NCI-H345 (cell line): Measurements from ENCODE around the gene SMAD4.
"Not testable (repeated sequence)": the region's sequence is repeated elsewhere in the genome, so short reads cannot be mapped to it uniquely, and the experiment has no call there.

ENCODE experiments used
- DNase-seq: peaks from one replicate; lab custom pipeline; 2025; lab: John Stamatoyannopoulos, UW

Gene SMAD4

DNA sequence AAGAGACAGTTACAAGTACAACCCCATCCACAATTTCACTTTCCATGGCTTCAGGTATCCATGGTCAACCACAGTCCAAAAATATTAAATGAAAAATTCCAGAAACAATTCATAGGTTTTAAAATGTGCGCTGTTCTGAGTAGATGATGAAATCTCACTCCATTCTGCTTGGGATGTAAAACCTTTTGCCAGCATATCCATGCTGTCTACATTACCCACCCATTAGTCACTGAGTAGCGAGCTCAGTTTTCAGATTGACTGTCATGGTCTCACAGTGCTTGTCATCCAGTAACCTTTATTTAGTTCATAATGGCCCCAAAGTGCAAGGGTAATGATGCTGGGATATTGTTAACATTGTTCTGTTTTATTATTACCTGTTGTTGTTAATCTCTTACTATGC is 40.5 kb downstream of the SMAD4 start:
- DNase-seq = no peak

DNA sequence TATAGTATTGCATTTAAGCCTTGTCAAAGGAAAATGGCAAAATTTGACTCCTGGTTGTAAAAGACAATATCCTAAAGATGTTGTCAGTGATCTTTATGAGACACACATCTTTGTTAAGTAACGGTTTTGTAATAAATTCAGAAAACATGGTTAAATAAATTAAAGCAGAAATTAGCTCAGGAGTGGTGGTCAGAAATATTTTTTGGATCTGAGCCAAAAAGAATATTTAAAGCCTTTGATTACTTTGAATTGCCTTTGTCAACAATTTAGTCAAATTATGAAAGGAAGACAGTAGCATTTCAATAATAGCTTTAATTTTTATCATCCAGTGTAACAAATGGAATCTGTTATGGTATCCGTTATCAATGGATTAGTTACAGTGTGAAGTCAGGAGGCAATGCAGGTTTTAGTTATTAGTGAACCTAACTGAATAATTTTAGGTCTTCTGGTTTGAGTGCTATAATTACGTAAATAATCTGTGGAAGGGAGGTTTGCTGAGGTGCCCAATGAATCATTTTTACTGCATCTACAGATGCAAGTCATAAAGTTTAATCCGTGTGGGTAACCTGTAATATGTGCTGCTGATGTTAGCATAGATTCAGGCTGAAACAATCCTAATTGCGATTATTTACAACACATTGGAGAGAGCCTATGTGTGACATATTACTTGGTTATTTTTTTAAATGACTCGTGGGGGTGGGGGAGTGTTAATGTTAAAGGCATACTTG is 42.7 kb downstream of the SMAD4 start:
- DNase-seq = no peak

DNA sequence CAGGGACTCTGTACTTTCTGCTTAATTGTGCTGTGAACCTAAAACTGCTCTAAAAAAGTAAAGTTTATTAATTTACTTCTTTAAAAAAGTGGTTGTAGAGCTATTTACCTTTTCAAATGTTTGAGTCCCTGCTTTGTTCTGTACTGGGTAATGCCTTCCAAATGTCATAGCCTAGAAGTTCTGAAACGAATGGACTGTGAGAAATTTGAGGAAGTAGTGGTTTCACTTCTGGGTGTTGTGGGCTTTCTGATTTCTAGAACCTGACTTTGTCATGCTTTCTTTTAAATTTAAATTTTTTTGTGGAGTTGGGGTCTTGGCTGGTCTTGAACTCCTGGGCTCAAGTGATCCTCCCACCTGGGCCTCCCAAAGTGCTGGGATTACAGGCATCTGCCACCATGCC is 44.6 kb downstream of the SMAD4 start:
- no peak for DNase-seq

DNA sequence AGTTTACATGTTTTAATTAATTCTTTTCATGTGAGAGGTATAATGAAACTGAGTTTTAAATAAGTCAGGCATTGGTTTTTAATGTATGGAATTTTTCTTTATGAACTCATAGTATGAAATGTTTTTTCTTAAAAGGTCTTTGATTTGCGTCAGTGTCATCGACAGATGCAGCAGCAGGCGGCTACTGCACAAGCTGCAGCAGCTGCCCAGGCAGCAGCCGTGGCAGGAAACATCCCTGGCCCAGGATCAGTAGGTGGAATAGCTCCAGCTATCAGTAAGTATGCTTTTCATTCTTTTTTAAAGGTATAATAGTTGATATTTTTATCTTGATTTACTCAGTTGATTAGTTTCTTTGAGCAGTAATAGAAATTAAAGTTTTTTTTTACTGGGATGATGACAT is 46.5 kb downstream of the SMAD4 start:
- no peak for DNase-seq

DNA sequence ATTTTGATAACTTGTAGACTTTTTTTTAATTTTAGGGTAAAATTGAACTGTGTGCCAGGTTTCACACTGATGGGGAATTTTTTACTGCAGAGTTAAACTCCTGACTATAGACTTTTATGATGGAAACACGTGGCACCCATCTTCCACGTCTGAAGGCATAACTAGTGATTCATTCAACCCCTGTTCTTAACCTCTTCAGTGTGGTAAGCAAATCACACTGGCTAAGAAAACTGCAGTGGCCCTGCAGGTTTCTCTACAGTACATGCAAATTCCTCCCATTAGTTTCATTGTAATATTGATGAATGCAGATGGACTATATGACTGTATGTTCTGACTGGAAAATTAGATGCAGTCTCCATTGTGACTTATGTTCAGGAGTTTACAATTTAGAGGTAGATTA is 47.2 kb downstream of the SMAD4 start:
- DNase-seq = no peak

DNA sequence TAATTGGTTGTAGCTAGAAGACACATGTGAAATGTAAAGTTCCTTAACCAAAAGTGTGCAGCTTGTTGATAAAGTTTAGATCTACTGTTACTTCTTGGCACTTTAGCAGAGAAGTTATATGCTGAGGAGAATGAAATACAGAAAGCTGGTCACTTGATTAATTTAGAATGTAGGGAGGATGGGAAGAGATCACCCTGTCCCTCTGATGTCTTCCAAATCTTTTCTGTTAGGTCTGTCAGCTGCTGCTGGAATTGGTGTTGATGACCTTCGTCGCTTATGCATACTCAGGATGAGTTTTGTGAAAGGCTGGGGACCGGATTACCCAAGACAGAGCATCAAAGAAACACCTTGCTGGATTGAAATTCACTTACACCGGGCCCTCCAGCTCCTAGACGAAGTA is 48.0 kb downstream of the SMAD4 start:
- no peak for DNase-seq

DNA sequence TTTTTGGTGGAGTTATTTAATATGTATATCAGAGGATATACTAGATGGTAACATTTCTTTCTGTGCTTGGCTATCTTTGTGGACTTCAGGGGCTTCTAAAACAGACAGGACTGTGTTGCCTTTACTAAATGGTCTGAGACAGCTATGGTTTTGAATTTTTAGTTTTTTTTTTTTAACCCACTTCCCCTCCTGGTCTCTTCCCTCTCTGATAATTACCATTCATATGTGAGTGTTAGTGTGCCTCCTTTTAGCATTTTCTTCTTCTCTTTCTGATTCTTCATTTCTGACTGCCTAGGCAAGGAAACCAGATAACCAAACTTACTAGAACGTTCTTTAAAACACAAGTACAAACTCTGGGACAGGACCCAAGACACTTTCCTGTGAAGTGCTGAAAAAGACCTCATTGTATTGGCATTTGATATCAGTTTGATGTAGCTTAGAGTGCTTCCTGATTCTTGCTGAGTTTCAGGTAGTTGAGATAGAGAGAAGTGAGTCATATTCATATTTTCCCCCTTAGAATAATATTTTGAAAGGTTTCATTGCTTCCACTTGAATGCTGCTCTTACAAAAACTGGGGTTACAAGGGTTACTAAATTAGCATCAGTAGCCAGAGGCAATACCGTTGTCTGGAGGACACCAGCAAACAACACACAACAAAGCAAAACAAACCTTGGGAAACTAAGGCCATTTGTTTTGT is 52.7 kb downstream of the SMAD4 start:
- no peak for DNase-seq

DNA sequence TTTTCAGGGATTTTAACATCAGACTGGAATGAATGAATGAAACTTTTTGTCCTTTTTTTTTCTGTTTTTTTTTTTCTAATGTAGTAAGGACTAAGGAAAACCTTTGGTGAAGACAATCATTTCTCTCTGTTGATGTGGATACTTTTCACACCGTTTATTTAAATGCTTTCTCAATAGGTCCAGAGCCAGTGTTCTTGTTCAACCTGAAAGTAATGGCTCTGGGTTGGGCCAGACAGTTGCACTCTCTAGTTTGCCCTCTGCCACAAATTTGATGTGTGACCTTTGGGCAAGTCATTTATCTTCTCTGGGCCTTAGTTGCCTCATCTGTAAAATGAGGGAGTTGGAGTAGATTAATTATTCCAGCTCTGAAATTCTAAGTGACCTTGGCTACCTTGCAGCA is 53.4 kb downstream of the SMAD4 start:
- DNase-seq = no peak

DNA sequence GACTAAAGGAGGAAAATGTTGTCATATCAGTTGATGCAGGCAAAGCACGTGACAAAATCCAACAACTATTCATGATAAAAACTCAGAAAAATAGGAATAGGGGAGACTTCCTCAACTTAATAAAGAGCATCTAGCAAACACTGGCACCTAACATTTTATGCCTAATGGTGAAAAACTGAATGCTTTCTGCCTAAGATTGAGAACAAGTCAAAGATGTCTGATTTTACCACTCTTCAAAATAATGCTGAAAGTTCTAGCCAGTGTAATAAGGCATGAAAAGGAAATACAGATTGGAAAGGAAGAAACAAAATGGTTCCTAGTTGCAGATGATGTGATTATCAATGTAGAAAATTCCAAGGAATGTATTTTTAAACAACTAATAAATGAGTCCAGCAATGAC is 58.4 kb downstream of the SMAD4 start:
- DNase-seq = no peak

DNA sequence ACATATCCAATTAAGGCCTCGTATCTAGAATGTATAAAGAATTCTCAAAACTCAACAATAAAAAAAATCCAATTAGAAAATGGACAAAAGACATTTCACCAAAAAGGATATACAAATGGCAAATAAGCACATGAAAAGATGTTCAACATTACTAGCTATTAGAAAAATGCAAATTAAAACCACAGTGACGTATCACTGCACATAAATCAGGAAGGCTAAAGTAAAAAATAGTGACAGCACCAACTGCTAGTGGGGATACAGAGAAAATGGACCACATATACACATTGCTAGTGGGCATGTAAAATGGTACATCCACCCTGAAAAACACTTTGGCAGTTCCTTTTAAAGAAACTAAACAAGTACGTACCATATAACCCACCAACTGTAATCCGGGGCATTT is 59.7 kb downstream of the SMAD4 start:
- no peak for DNase-seq

DNA sequence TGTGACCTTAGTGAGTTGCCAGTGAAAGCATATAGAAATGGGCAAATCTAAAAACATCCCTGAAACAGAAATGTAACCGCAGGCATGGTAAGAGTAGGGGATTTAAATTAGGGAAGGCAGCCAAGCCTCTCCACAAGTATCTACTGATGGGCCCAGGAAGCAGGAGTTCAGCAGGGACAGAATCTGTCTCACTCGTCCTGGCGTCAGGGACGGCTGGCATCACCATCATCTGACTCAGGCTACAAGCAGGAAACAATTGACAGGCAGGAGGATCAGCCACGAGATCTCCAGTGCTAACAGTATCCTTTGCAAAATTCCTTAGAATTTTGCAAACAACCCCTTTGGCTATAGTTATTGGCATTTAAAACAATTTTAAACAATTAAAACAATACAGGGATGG is 61.3 kb downstream of the SMAD4 start:
- no peak for DNase-seq

DNA sequence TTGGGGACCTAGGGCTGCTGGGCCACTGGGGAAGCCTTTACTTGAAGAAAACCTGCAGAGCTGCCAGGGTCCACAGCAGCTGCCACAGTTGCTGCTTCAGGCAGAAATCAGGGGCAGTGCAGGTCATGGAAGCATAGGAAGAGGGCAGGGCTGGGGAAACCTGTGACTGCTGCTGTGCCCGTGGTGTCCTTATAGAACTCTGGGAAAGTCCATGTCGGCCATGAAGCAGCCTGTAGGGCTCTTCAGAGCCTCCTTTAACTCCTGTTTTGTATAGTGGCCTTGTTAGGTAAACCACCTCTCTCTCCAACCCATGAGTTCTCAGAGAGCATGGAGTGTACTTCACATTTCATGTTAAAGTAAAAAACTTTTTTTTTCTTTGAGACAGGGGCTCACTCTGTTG is 62.1 kb downstream of the SMAD4 start:
- DNase-seq = no peak

DNA sequence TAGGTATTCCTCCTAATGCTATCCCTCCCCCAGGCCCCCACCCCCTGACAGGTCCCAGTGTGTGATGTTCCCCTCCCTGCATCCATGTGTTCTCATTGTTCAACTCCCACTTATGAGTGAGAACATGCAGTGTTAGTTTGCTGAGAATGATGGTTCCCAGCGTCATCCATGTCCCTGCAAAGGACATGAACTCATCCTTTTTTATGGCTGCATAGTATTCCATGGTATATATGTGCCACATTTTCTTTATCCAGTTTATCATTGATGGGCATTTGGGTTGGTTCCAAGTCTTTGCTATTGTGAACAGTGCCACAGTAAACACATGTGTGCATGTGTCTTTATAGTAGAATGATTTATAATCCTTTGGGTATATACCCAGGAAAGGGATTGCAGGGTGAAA is 63.0 kb downstream of the SMAD4 start:
- DNase-seq = not testable (repeated sequence)

DNA sequence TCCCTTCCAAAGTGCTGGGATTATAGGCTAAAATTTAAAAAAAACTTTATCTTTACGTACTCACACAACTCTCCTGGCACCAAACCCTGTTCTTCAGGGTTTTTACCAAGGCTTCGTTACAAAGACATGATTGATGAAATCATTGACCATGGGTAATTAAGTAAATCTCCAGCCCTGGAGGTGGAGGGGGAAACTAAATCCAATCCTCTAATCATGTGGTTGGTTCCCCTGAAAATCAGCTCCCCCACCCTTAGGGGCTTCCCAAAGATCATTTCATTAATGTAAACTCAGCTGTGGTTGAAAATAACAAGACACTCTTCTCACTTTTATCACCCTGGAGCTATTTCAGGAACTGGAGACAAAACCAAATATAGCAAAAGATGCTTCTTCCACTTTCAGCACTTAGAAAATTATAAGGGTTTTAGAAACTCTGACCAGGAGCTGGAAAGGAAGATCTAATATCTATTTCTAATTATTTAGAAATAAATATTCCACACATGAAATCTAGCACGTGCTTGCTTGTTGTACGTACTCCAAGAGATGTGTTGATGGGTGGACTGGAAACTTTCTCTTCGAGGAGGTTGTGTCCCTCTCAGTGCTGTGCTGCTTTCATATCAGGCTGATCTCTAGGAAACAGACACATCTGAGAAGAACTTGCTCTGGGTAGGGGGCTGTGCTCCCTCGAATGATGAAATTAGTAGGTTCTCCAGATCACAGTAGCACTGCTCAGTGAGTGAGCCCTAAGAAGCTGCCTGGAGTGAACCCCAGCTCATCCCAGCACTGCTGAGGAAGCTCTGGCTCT is 67.2 kb downstream of the SMAD4 start:
- DNase-seq = no peak

DNA sequence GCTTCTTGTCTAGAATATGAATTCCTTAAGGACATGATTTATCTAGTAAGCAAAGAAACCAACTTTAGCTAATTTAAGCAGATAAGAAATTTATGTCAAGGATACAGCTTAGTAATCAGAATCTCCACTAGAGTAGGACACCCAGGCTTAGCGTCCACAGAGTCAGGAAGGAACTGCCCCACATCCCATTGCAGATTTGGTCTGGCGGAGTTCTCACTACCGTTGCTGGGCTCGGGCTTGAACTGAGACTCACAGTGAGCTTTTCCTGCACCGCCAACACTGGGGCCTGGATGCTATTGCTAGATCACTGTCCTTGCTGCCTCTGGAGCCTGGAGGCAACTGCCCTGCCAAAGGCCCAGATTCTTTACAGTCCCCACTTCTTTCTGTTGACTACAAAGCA is 68.1 kb downstream of the SMAD4 start:
- DNase-seq = no peak

DNA sequence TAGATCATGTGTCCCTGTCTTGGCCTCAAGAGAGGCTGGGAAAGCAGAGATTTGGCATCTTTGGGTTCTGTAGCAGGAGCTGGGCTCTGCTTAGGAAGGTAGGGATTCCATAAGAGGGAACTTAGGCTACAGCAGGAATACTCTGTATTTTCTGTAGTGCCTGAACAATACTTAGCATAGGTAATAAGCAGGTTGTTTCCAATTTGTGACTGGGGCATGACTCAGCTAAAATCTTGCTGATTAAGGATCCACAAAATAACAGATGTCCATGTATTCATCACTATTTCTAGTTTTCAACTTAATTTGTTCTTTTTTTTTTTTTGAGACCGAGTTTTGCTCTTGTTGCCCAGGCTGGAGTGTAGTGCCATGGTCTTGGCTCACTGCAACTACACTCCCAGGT is 68.5 kb downstream of the SMAD4 start:
- no peak for DNase-seq

DNA sequence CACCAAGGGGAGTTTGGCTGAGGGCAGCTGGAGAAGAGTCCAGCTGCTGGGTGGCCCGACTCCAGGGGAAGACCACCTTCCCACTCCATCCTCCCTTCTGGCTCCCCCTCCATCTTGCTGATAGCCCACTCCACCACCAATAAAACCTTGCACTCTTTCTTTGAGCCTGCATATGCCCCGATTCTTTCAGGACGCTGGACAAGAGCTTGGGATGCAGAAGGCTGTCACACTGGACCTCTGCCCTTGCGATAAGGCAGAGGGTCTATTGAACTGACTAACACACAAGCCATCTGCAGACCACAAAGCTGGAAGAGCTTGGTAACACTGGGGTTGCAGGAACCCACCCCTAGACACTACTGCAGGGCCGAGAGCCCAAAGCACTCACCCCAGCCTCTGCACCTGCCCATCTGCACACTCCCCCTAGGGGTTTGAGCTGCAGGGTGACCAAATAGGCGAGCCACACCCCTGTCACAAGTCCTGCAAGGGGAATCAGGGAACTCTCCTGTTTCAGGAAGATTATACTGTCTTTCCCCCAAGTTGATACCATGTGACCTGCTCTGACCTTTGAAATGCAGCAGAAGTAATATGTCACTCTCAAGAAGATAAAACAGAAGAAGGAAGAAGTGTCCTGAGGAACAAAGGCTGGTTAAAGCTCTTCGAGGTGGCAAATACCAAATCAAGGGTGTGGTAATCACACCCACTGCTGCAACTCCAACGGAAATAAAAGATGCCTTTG is 70.5 kb downstream of the SMAD4 start:
- no peak for DNase-seq

DNA sequence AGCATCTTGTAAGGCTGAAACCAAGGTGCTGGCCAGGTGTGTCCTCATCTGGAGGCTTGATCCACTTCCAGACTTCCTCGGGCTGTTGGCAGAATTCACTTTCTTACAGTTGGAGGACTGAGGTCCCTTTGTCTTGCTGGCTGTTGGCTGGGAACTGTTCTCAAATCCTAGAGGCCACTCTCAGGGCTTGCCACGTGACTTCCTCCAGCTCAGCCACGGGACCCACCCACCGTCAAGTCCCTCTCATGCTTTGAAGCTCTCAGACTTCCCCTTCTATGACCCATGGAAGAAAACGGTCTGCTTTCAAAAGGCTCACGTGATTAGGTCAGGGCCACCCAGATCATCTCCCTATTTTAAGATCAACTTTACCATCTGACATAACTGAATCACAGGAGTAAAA is 77.1 kb downstream of the SMAD4 start:
- DNase-seq = no peak

DNA sequence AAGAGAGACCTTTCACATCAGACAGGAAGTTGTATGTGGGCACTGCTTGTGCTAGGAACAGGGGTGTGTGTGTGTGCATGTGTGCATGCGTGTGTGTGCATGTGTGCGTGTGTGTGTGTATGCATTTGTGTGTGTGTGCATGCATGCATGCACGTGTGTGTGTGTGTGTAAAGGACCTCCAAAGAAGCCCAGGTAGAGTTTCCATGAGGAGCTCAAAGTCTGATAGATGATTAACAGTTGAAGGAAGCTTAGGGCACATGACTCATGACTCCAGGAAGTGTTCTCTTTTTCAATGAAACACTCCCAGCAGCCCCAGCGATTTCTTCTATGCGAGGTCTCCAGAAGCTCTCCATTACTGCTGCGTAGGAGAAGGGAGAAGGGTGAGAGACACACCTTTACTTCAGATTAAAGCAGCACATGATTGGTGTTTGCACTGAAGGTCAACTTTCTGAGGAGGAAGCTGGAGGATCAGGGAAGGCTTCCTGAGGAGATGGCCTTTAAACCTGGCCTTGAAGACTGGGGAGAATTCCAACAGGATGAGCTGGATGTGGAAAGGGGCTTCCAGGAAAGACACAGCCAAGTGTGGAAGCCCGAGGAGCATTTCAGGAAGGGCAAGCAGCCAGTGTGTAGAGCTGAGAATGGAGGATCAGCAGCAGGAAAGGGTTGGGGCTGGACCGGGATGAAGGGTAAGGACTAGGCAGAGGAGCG is 77.7 kb downstream of the SMAD4 start:
- DNase-seq = no peak

DNA sequence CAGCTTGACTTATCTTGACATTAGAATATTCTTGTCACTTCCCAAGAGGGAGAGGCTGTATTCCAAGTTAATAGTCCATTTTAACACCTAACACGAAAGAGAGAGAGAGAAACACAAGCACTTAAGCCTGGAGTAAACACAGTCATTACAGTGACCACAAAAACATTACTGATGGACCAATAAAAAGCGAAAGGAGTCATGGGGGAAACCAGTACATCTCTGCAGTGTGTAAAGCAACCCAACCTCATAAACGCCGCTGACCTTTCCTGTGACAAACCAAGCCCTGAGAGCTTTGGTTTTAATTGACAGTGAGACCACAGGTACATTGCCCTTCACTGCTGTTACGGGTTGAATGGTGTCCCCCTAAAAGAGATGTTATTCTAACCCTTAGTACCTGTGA is 78.3 kb downstream of the SMAD4 start:
- DNase-seq = no peak

DNA sequence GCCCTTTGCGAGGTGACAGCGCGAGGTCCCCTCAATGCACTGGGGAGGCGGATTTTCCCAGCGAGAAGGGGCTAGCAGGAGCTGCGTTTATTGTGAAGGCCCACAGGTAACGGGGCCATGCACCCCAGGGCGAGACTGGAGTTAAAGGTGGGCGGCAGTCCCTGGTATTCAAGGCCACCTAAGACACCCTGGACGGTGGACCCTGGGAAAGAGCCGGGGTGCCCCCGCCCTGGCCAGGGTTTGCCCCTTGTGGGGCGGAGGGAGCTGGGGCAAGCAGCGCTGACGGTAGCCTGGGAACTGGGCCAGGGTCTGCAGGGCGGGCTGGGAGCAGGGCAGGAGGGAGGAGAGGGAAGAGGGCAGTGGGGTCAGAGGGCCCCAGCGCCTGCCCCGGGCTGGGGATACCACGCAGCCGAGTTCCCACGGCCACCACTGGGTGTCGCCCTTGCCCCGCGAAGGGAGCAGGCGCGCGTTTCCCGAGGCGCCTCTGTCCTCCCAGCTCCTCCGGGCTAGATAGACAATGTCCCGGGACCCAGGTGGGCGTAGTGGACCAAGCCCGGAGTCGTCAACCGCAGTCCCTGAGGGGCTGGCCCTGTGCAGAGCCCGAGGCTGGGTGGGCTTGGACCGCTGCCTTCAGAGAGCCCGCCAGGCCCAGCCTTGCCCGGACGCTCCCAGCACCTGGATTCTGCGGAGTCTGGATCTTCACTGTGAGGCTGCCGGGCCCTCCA is 80.2 kb downstream of the SMAD4 start:
- DNase-seq = peak; percentile 42
